GM19452 (cell line): ENCODE results near the gene TSR1.

Experiments used
- ATAC-seq: cut with Tn5 transposase; IDR thresholded peaks from one replicate; pipeline ENCODE4 v1.9.1; 2021; ENCODE audit not compliant: unreplicated experiment

TSR1 gene

DNA sequence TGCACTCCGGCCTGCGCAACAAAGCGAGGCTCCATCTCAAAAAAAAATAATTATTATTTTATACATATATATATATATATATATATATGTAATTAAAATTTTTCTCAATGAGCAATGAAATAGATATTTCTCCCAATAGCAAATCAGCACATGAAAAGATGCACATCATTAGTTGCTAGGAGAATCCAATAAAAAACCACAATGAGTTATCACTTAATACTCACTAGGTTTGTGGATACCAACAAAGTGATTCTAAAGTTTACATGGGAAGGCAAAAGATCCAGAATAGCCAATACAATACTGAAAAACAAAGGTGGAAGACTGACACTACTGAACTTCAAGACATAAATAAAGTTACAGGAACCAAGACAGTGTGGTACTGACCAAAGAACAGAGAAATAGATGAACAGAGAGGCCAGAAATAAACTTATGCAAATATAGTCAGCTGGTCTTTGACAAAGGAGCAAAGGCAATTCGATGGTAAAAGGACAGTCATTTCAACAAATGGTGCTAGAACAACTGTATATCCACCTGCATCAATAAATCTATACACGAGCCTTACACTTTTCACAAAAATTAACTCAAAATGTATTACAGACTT, 46.3 kb downstream of the TSR1 start:
- ATAC-seq, result no peak

GRCh38 chr17:2283302-2283701, 53.0 kb downstream of the TSR1 start:
- ATAC-seq, result no peak

DNA sequence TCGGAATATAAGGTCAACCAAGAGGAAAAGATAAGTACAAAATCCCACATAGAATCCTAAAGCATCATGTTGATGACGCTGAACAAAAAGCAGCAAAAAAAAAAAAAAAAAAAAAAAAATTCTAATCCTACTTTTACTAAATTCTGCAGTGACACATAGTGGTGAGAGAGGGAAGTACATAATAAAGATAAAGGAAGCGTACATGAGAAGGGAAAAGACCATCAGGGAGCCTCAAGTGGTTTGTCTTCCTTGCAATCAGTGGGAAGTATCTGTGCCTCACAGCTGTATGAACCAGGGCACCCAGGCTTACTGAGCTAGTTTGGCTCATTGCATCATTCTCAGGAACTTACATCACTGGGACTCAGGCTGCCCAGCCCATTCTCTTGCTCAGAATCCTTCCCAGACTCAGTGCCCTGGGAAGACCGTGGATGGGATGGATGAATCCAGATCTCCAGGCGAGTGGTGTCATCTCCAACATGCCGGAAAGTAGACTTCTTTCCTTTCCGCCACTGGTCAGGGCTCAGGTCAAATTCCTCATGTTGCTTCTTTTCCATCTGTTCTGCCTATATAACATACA, 53.9 kb downstream of the TSR1 start:
- no peak for ATAC-seq

DNA sequence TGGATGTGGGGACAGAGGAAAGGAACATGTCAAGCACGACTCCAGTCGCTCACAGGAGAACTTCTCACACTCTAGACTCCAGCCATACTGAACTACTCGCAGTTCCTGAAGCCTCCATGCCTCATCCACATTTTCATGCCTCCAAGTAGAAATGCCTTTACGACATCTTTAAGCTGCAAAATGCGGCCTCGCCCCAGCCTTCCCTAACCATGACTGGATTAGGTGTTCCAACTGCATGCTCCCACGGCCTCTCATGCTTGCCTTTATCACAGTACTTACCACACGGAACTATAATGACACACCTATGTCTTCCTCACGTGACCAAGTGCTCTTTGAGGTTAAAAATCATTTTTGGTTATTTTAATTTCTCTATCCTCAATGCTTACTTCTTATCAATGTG, 56.5 kb downstream of the TSR1 start:
- no peak for ATAC-seq

DNA sequence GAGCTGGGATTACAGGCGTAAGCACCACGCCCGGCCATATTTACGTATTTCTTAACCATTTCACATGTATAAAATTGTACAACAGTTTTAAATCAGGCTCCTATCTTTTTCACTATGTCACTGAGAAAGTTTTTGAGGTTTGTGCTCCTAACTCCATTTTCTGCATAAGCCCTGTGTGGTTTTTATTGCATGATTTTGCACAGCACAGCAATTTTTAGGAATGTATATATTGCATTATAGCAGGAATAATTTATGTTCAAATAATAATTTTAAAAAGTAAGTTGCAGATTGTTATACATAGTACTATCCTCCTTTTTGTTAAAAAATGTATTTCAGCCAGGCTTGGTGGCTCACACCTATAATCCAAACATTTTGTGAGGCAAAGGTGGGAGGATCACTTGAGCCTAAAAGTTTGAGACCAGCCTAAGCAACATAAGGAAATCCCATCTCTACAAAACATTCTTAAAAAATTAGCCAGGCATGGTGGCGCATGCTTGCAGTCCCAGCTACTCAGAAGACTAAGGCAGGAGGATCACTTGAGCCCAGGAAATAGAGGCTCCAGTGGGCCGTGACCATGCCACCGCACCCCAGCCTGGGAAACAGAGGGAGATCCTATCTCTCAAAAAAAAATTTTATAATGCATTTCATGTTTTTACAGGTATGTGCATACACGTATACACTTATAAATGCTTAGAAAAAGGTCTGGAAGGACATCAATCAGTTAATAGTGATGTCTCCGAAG, 58.7 kb downstream of the TSR1 start:
- no peak for ATAC-seq

GRCh38 chr17:2275722-2276121, 60.5 kb downstream of the TSR1 start:
- no peak for ATAC-seq

DNA sequence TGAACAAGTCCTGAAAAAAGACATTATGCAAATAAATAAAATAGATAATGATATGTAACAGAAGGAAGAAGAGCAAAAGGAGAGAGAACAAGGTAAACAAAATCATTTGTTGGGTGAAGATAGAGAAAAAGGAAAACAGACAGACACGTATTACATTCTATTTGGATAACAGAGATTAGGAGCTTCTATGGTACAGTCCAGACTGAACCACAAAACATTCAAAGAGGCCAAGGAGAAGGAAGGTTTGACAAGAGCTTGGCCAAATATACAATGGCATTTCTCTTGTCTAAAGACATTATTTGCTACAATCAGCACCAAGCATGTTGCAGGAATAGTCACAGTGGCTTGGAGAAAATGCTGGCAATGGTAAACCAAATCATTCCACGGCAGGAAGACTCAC, 61.8 kb downstream of the TSR1 start:
- ATAC-seq, result no peak
